ENCODE measurements around the gene SRCAP.

The SRCAP gene

GRCh38 chr16:30736995-30737793, 38.2 kb downstream of the SRCAP start:
- DNase-seq (ENCODE audit: low read depth): no peak

- DNase-seq (ENCODE audit: low read depth): no peak
These were observed 39.0 kb downstream of the SRCAP start for GRCh38 chr16:30737794-30738648.

GRCh38 chr16:30738984-30739951, 40.3 kb downstream of the SRCAP start:
- DNase-seq (ENCODE audit: low read depth): no peak

GRCh38 chr16:30740364-30741251, 41.6 kb downstream of the SRCAP start:
- DNase-seq (ENCODE audit: low read depth): no peak

GRCh38 chr16:30741461-30741914, 42.5 kb downstream of the SRCAP start:
- DNase-seq (ENCODE audit: low read depth): no peak

- DNase-seq (ENCODE audit: low read depth): no peak
These were observed 44.7 kb downstream of the SRCAP start for GRCh38 chr16:30743716-30744115.

GRCh38 chr16:30744183-30744582, 45.2 kb downstream of the SRCAP start:
- no peak for DNase-seq (ENCODE audit: low read depth)

- no peak for DNase-seq (ENCODE audit: low read depth)
These were observed 46.1 kb downstream of the SRCAP start for GRCh38 chr16:30745082-30745481.

- no peak for DNase-seq (ENCODE audit: low read depth)
These were observed 47.7 kb downstream of the SRCAP start for GRCh38 chr16:30746638-30747175.

GRCh38 chr16:30747331-30747730, 48.4 kb downstream of the SRCAP start:
- DNase-seq (ENCODE audit: low read depth): no peak

GRCh38 chr16:30747799-30748633, 49.0 kb downstream of the SRCAP start, which contains the start of gene PHKG2:
PHKG2 (plus strand) TSS chr16:30748425; CDS start chr16:30748821, 396 bp downstream.
- peak; percentile 90 for DNase-seq (ENCODE audit: low read depth)

- DNase-seq (ENCODE audit: low read depth): no peak
These were observed 49.9 kb downstream of the SRCAP start for GRCh38 chr16:30748634-30749445.

- DNase-seq (ENCODE audit: low read depth): no peak
These were observed 51.2 kb downstream of the SRCAP start for GRCh38 chr16:30750201-30750600.

GRCh38 chr16:30750876-30751465, 52.0 kb downstream of the SRCAP start:
- DNase-seq (ENCODE audit: low read depth): no peak

GRCh38 chr16:30753596-30753995, 54.6 kb downstream of the SRCAP start:
- DNase-seq (ENCODE audit: low read depth): no peak

- no peak for DNase-seq (ENCODE audit: low read depth)
These were observed 57.2 kb downstream of the SRCAP start for GRCh38 chr16:30755955-30756780.

GRCh38 chr16:30756781-30757100, 57.8 kb downstream of the SRCAP start:
- no peak for DNase-seq (ENCODE audit: low read depth)
